Measurements from ENCODE around the gene THAP6. TPM values are rescaled to one million over a fixed set of nuclear protein-coding genes. Genes with fewer than 3 reads are reported as not detected.

Gene THAP6
- total RNA-seq, 4 donors from 2014 or later: 6.0 to 27.3 (median 13.9) TPM

- Histone ChIP-seq H3K4me3 (no peak overlapping the region), H3K27me3 (no peaks in the 10 kb centered on the region), H3K36me3 (peaks cover 0 to 40% of the 10 kb centered on the region in 2 donors), H3K4me1 (no peaks in the 10 kb centered on the region), H3K9me3 (no peaks in the 10 kb centered on the region), H3K27ac (no peak overlapping the region)
- DNase-seq (no peak), ATAC-seq (no peak)
- intact Hi-C loops (cut with DNase I; ENCODE audit: low total_unique reads): no loop called here
- in situ Hi-C loops (cut with MboI; ENCODE audit: low sequenced_read_pairs in 4 of 4): loop anchor here in 3 of 4 donors (25.0 kb wide), 1 partner anchor 559 kb away; the partner anchor contains the start of gene PARM1 (in 3 of the 3)
- TF ChIP-seq CTCF (IDR thresholded peaks at IDR 0.05 in 4 of 5, conservative IDR thresholded peaks at IDR 0.05 in 1 of 5): no peak
- TF ChIP-seq POLR2A (IDR thresholded peaks at IDR 0.05): no peak
These were observed 17.9 kb upstream of the THAP6 start for GRCh38 chr4:75496406-75496805.

- no peak overlapping the region for H3K27ac ChIP-seq
- DNase-seq (no peak), ATAC-seq (no peak)
- H3K36me3 ChIP-seq: peaks cover 0 to 33% of the 10 kb centered on the region in 2 donors
- no peak overlapping the region for H3K4me3 ChIP-seq
- in situ Hi-C loops (cut with MboI; ENCODE audit: low sequenced_read_pairs in 4 of 4) (loop anchor here in 3 of 4 donors (25.0 kb wide), 1 partner anchor 560 kb away; the partner anchor contains the start of gene PARM1 (in 3 of the 3)), intact Hi-C loops (cut with DNase I; ENCODE audit: low total_unique reads) (no loop called here)
- H3K27me3 ChIP-seq: no peaks in the 10 kb centered on the region
- TF ChIP-seq POLR2A (IDR thresholded peaks at IDR 0.05) (no peak), CTCF (IDR thresholded peaks at IDR 0.05 in 4 of 5, conservative IDR thresholded peaks at IDR 0.05 in 1 of 5) (no peak)
- no peaks in the 10 kb centered on the region for H3K4me1 ChIP-seq
- no peaks in the 10 kb centered on the region for H3K9me3 ChIP-seq
These were observed 17.1 kb upstream of the THAP6 start for GRCh38 chr4:75497133-75497532.

- Histone ChIP-seq H3K4me3 (no peak overlapping the region), H3K27me3 (no peaks in the 10 kb centered on the region), H3K9me3 (no peaks in the 10 kb centered on the region), H3K36me3 (peaks cover 0 to 26% of the 10 kb centered on the region in 2 donors), H3K27ac (no peak overlapping the region), H3K4me1 (no peaks in the 10 kb centered on the region)
- intact Hi-C loops (cut with DNase I; ENCODE audit: low total_unique reads): no loop called here
- TF ChIP-seq CTCF (IDR thresholded peaks at IDR 0.05 in 4 of 5, conservative IDR thresholded peaks at IDR 0.05 in 1 of 5): no peak
- TF ChIP-seq POLR2A (IDR thresholded peaks at IDR 0.05): no peak
- no peak for DNase-seq
- in situ Hi-C loops (cut with MboI; ENCODE audit: low sequenced_read_pairs in 4 of 4): loop anchor here in 3 of 4 donors (25.0 kb wide), 1 partner anchor 561 kb away; the partner anchor contains the start of gene PARM1 (in 3 of the 3)
- ATAC-seq: no peak
These were observed 16.2 kb upstream of the THAP6 start for GRCh38 chr4:75498041-75498440.

GRCh38 chr4:75499900-75500299 lies 14.4 kb upstream of the THAP6 start:
- no peak for DNase-seq
- in situ Hi-C loops (cut with MboI; ENCODE audit: low sequenced_read_pairs in 4 of 4): loop anchor here in 3 of 4 donors (25.0 kb wide), 1 partner anchor 563 kb away; the partner anchor contains the start of gene PARM1 (in 3 of the 3)
- H3K9me3 ChIP-seq: no peaks in the 10 kb centered on the region
- TF ChIP-seq POLR2A (IDR thresholded peaks at IDR 0.05) (no peak), CTCF (IDR thresholded peaks at IDR 0.05 in 4 of 5, conservative IDR thresholded peaks at IDR 0.05 in 1 of 5) (no peak)
- no peak overlapping the region for H3K4me3 ChIP-seq
- peaks cover 0 to 24% of the 10 kb centered on the region in 2 donors for H3K36me3 ChIP-seq
- intact Hi-C loops (cut with DNase I; ENCODE audit: low total_unique reads): no loop called here
- H3K27me3 ChIP-seq: no peaks in the 10 kb centered on the region
- ATAC-seq: no peak
- H3K27ac ChIP-seq: no peak overlapping the region
- no peaks in the 10 kb centered on the region for H3K4me1 ChIP-seq

GRCh38 chr4:75502671-75503070 lies 11.6 kb upstream of the THAP6 start:
- in situ Hi-C loops (cut with MboI; ENCODE audit: low sequenced_read_pairs in 4 of 4) (no loop called here), intact Hi-C loops (cut with DNase I; ENCODE audit: low total_unique reads) (no loop called here)
- Histone ChIP-seq H3K4me1 (no peaks in the 10 kb centered on the region), H3K36me3 (peaks cover 0 to 32% of the 10 kb centered on the region in 2 donors), H3K4me3 (no peak overlapping the region), H3K27ac (no peak overlapping the region), H3K9me3 (no peaks in the 10 kb centered on the region), H3K27me3 (no peaks in the 10 kb centered on the region)
- DNase-seq (no peak), ATAC-seq (no peak)
- TF ChIP-seq POLR2A (IDR thresholded peaks at IDR 0.05): no peak
- no peak for TF ChIP-seq CTCF (IDR thresholded peaks at IDR 0.05 in 4 of 5, conservative IDR thresholded peaks at IDR 0.05 in 1 of 5)
